K562 (cell line): Measurements from ENCODE around the gene SEMA3G. TPM values are rescaled to one million over a fixed set of nuclear protein-coding genes. Genes with fewer than 3 reads are reported as not detected.

Source experiments
- ATAC-seq: fragments of 200-7000 bp; cut with Tn5 transposase; 3 replicates; pipeline ENCODE4 v1.9.1; 2020; ENCODE audit warnings: moderate library complexity
- BruUV-seq: library from RNA; stranded (reverse); fragments of 400-500 nt; replicated peaks from 2 replicates; lab custom pipeline; 2021; lab: Mats Ljungman, UMichigan
- CTCF ChIA-PET: fragments of 300-600 bp; formaldehyde crosslinking; extraction: SDS; loops from one replicate; lab custom pipeline; 2021; ENCODE audit warnings: low intra/inter-chr PET ratio; lab: Yijun Ruan, JAX
- POLR2A ChIA-PET: fragments of 300-600, 350-650 bp; sonication (Branson Sonifier 250); formaldehyde crosslinking; extraction: SDS; loops from one replicate; lab custom pipeline; 2021; ENCODE audit warnings: antibody characterized with exemption, inconsistent platforms; lab: Yijun Ruan, JAX
- DNase-seq, 4 experiments: peaks; one replicate each; pipeline versions ENCODE4 v3.0.0 to v3.0.0-alpha.2; 2011 to 2018; ENCODE audit warnings: low spot score in 3 of 4, mixed read lengths in 3 of 4; ENCODE audit errors: extremely low read depth in 1 of 4
- FAIRE-seq: peaks from 2 replicates; lab custom pipeline; 2011; peaks lifted over from hg19 to GRCh38; lab: Jason Lieb, UNC
- H2AFZ ChIP-seq: 2 replicates; pipeline ENCODE4 v1.6.0; 2011; ENCODE audit warnings: low read depth, low read length, control low read depth, inconsistent platforms
- H3K27ac ChIP-seq: fragments of 200-600 bp; 3 replicates; pipeline ENCODE4 v1.8.0; 2011; ENCODE audit warnings: low read depth, mild to moderate bottlenecking, control low read depth, inconsistent platforms, low read length, moderate library complexity, mixed read lengths; ENCODE audit errors: extremely low read depth
- H3K27me3 ChIP-seq, 2 experiments: fragments of 300-600 bp in 1 of 2; 2 replicates in 1 of 2; 3 replicates in 1 of 2; pipeline versions ENCODE4 v1.6.0 to v1.8.0; 2011; ENCODE audit warnings: inconsistent platforms in 2 of 2, low read length in 2 of 2, mild to moderate bottlenecking in 1 of 2, mixed read lengths in 1 of 2, moderate library complexity in 1 of 2; ENCODE audit not compliant: control insufficient read depth in 2 of 2, insufficient read depth in 2 of 2
- H3K36me3 ChIP-seq: fragments of 300-600 bp; 3 replicates; pipeline ENCODE4 v1.8.0; 2011; ENCODE audit warnings: mild to moderate bottlenecking, low read length, inconsistent platforms; ENCODE audit not compliant: control insufficient read depth, insufficient read depth
- H3K4me1 ChIP-seq, 2 experiments: fragments of 200-600 bp in 1 of 2; replicated peaks in 1 of 2; 2 replicates in 1 of 2; 3 replicates in 1 of 2; pipeline versions ENCODE4 v1.5.1 to v1.8.0; 2011; ENCODE audit warnings: inconsistent platforms in 2 of 2, low read length in 2 of 2, mild to moderate bottlenecking in 1 of 2, mixed read lengths in 1 of 2, moderate library complexity in 1 of 2; ENCODE audit not compliant: control insufficient read depth in 2 of 2, insufficient read depth in 2 of 2
- H3K4me2 ChIP-seq: 2 replicates; pipeline ENCODE4 v1.6.1; 2011; ENCODE audit warnings: low read length, control low read depth, inconsistent platforms, mixed read lengths; ENCODE audit not compliant: insufficient read depth
- H3K4me3 ChIP-seq: fragments of 200-600 bp; sonication (generic), shearing (Covaris generic); 2 replicates; pipeline ENCODE4 v1.5.1; 2016; ENCODE audit warnings: control low read depth, inconsistent platforms
- H3K79me2 ChIP-seq: fragments of 200-600 bp; 3 replicates; pipeline ENCODE4 v1.8.0; 2011; ENCODE audit warnings: low read length, inconsistent platforms; ENCODE audit not compliant: control insufficient read depth, insufficient read depth
- H3K9ac ChIP-seq, 2 experiments: 2 replicates each; pipeline versions ENCODE4 v1.6.0 to v1.6.1; 2011; ENCODE audit warnings: low read depth in 2 of 2, low read length in 2 of 2, control low read depth in 1 of 2, inconsistent platforms in 1 of 2, mild to moderate bottlenecking in 1 of 2, mixed read lengths in 1 of 2; ENCODE audit not compliant: insufficient read depth in 1 of 2
- H3K9me1 ChIP-seq: one replicate; pipeline ENCODE4 v1.6.0; 2011; ENCODE audit warnings: inconsistent platforms, mild to moderate bottlenecking, low read length, moderate library complexity; ENCODE audit not compliant: control insufficient read depth, insufficient read depth
- H3K9me3 ChIP-seq: replicated peaks from 2 replicates; pipeline ENCODE4 v1.5.1; 2011; ENCODE audit warnings: low read depth, low read length, inconsistent platforms; ENCODE audit not compliant: control insufficient read depth, insufficient read depth
- H4K20me1 ChIP-seq: replicated peaks from 2 replicates; pipeline ENCODE4 v1.6.1; 2011; ENCODE audit warnings: low read length, inconsistent platforms, mixed read lengths; ENCODE audit not compliant: control insufficient read depth, insufficient read depth
- BACH1 ChIP-seq: fragments of 200-800 bp; sonication (Bioruptor generic); IDR thresholded peaks from 2 replicates; pipeline ENCODE4 v1.6.1; 2016; ENCODE audit warnings: missing genetic modification characterization, missing compliant biosample characterization
- MGA ChIP-seq: fragments of 450-650 bp; IDR thresholded peaks from 2 replicates; pipeline ENCODE4 v1.6.1; 2016; ENCODE audit warnings: mild to moderate bottlenecking, moderate library complexity
- NFRKB ChIP-seq: fragments of 450-650 bp; IDR thresholded peaks from 2 replicates; pipeline ENCODE4 v1.6.1; 2016; ENCODE audit warnings: low read depth
- WGBS: fragments of 100-300 bp; shearing (Covaris generic); methylation state at CpG from one replicate; pipeline ENCODE4 v1.1.6; 2016; ENCODE audit warnings: low coverage, mixed read lengths; ENCODE audit not compliant: insufficient coverage; ENCODE audit errors: missing lambda C conversion rate; 5-methylcytosine and 5-hydroxymethylcytosine counted together
- in situ Hi-C: fragments of 300-500 bp; cut with MboI; formaldehyde crosslinking; loops from 4 replicates; pipeline ENCODE4 v1.15.0; 2018; ENCODE audit warnings: inconsistent platforms, mixed read lengths
- intact Hi-C: fragments of 100-400 bp; cut with micrococcal nuclease; formaldehyde crosslinking; loops from 2 replicates; pipeline ENCODE4 v1.14.2; 2022
- polyA plus RNA-seq, 8 experiments: library from polyadenylated mRNA; depleted of rRNA in 4 of 8; stranded (reverse) in 5 of 8; unstranded in 3 of 8; fragments of >200 nt; fragmentation: Nextera tagmentation in 2 of 8; fragmentation: Illumina TruSeq in 1 of 8; extraction: Ambion mirVana in 2 of 8; extraction: Trizol in 1 of 8; gene quantifications; 2 replicates each; pipeline versions ENCODE4 v1.2.1 to v1.2.3, GENCODE V29; 2011 to 2014; ENCODE audit warnings: inconsistent platforms in 1 of 8, missing spikeins in 1 of 8
- total RNA-seq, 7 experiments: library from RNA; depleted of rRNA in 6 of 7; stranded (reverse); fragments of >200 nt in 6 of 7; fragmentation: Illumina TruSeq in 2 of 7; extraction: Trizol in 2 of 7; gene quantifications; 2 replicates each; pipeline versions ENCODE4 v1.2.1 to v1.2.3, GENCODE V29; 2011 to 2021; ENCODE audit warnings: low replicate concordance in 1 of 7

Gene SEMA3G
- total and polyA plus RNA-seq, 9 of the 15 experiments (the other 6 are each of a cell fraction or from before 2014, with no cell fraction given) = 0.04 to 0.07 (median 0.05) TPM; not detected in 6

DNA sequence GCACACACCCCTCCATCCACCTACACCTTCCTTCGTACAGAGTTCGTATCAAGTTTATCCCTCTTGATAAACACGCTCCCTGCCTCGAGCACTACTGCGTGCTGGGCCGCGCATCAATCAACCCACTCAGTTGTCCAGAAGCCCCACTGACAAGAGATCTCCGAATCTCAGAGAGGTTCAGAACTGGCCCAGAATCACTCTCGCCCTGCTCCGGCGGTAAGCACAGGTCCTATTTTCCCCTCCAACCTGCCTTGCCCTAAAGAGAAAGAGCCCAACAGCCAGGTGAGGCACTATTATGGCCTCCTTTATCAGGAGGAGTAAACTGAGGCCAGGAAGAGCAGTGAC lies 10.0 kb upstream of the SEMA3G start:
- CTCF ChIA-PET = no interaction called here
- TSS peak; percentile 93 for BruUV-seq
- H3K9me3 ChIP-seq = no peaks in the 10 kb centered on the region
- peaks cover 28% of the 10 kb centered on the region for H3K79me2 ChIP-seq
- FAIRE-seq = peak; percentile 42
- 22% methylated on average over 3 of the region's 11 CpGs for WGBS
- in situ Hi-C loops (no loop called here), intact Hi-C loops (loop anchor here (10.0 kb wide), 1 partner anchor 230 kb away; the partner anchor contains the start of genes GNL3 and PBRM1)
- peak overlapping the region; percentile 92 for H3K4me3 ChIP-seq
- peak overlapping the region; percentile 83 for H3K4me2 ChIP-seq
- peak in 1 of 4 experiments; percentile 13 for DNase-seq
- H3K4me1 ChIP-seq = peaks cover 19 to 48% of the 10 kb centered on the region in 2 experiments; a peak in 4 of 5 replicates
- H4K20me1 ChIP-seq = no peaks in the 10 kb centered on the region
- peak; percentile 7 for ATAC-seq
- peak overlapping the region; percentile 68 to 93 for H3K9ac ChIP-seq
- no peaks in the 10 kb centered on the region for H3K27me3 ChIP-seq
- peak overlapping the region; percentile 73 for H3K27ac ChIP-seq
- POLR2A ChIA-PET = interaction anchor here (1.2 kb wide), 1 partner anchor 234 kb away, joined by 4 read pairs; no protein-coding TSS in a partner anchor
- H3K9me1 ChIP-seq = no peaks in the 10 kb centered on the region
- H3K36me3 ChIP-seq = peaks cover 25% of the 10 kb centered on the region; the same call in 2 of the 3 replicates
- H2AFZ ChIP-seq = peak overlapping the region; percentile 84
- TF ChIP-seq MGA (peak; percentile 73), NFRKB (peak; percentile 56; the same call in 1 of the 2 replicates), BACH1 (tag) (no peak)
